Measurements from ENCODE around the gene FSD1. TPM values are rescaled to one million over a fixed set of nuclear protein-coding genes. Genes with fewer than 3 reads are reported as not detected.

The FSD1 gene
- total RNA-seq, 2 donors from 2014 or later: 0.98 to 2.4 TPM

- no peak for DNase-seq
- Histone ChIP-seq H3K4me1 (no peaks in the 10 kb centered on the region), H3K4me3 (no peak overlapping the region), H3K27me3 (no peaks in the 10 kb centered on the region), H3K9ac (ENCODE audit: low read depth in 2 of 2, low read length in 2 of 2) (no peak overlapping the region), H3K36me3 (no peaks in the 10 kb centered on the region), H3K27ac (no peak overlapping the region), H3K9me3 (no peaks in the 10 kb centered on the region)
- TF ChIP-seq, protein P1, sequence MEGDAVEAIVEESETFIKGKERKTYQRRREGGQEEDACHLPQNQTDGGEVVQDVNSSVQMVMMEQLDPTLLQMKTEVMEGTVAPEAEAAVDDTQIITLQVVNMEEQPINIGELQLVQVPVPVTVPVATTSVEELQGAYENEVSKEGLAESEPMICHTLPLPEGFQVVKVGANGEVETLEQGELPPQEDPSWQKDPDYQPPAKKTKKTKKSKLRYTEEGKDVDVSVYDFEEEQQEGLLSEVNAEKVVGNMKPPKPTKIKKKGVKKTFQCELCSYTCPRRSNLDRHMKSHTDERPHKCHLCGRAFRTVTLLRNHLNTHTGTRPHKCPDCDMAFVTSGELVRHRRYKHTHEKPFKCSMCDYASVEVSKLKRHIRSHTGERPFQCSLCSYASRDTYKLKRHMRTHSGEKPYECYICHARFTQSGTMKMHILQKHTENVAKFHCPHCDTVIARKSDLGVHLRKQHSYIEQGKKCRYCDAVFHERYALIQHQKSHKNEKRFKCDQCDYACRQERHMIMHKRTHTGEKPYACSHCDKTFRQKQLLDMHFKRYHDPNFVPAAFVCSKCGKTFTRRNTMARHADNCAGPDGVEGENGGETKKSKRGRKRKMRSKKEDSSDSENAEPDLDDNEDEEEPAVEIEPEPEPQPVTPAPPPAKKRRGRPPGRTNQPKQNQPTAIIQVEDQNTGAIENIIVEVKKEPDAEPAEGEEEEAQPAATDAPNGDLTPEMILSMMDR (IDR thresholded peaks at IDR 0.05): no peak
- intact Hi-C loops (cut with DNase I): no loop called here
These were observed 6.2 kb upstream of the FSD1 start for GRCh38 chr19:4297901-4298809.

GRCh38 chr19:4298810-4299550 lies 5.4 kb upstream of the FSD1 start:
- Histone ChIP-seq H3K4me3 (no peak overlapping the region), H3K36me3 (no peaks in the 10 kb centered on the region), H3K4me1 (no peaks in the 10 kb centered on the region), H3K27me3 (no peaks in the 10 kb centered on the region), H3K27ac (no peak overlapping the region), H3K9me3 (no peaks in the 10 kb centered on the region), H3K9ac (ENCODE audit: low read depth in 2 of 2, low read length in 2 of 2) (no peak overlapping the region)
- intact Hi-C loops (cut with DNase I): no loop called here
- TF ChIP-seq, protein P1 (IDR thresholded peaks at IDR 0.05): no peak
- DNase-seq: no peak

GRCh38 chr19:4300589-4300988 lies 3.8 kb upstream of the FSD1 start:
- Histone ChIP-seq H3K27me3 (no peaks in the 10 kb centered on the region), H3K36me3 (no peaks in the 10 kb centered on the region), H3K9ac (ENCODE audit: low read depth in 2 of 2, low read length in 2 of 2) (no peak overlapping the region), H3K9me3 (no peaks in the 10 kb centered on the region), H3K27ac (no peak overlapping the region), H3K4me1 (no peaks in the 10 kb centered on the region), H3K4me3 (no peak overlapping the region)
- intact Hi-C loops (cut with DNase I): no loop called here
- TF ChIP-seq, protein P1 (IDR thresholded peaks at IDR 0.05): no peak
- no peak for DNase-seq

- H3K9me3 ChIP-seq: no peaks in the 10 kb centered on the region
- H3K27me3 ChIP-seq: no peaks in the 10 kb centered on the region
- H3K36me3 ChIP-seq: no peaks in the 10 kb centered on the region
- no peak for DNase-seq
- H3K9ac ChIP-seq (ENCODE audit: low read depth in 2 of 2, low read length in 2 of 2): peak overlapping the region; percentile 5 to 35
- no peak overlapping the region for H3K4me3 ChIP-seq
- TF ChIP-seq, protein P1 (IDR thresholded peaks at IDR 0.05): no peak
- no peaks in the 10 kb centered on the region for H3K4me1 ChIP-seq
- intact Hi-C loops (cut with DNase I): no loop called here
- H3K27ac ChIP-seq: no peak overlapping the region
These were observed 2.7 kb upstream of the FSD1 start for GRCh38 chr19:4301590-4302242.

GRCh38 chr19:4302243-4302640 lies 2.2 kb upstream of the FSD1 start, which contains the start of gene TMIGD2:
TMIGD2 (minus strand) TSS chr19:4302389; CDS start chr19:4302385, 4 bp downstream.
- no peak within 1 kb of the TSS for H3K27ac ChIP-seq
- TF ChIP-seq, protein P1 (IDR thresholded peaks at IDR 0.05): no peak
- DNase-seq: no peak

More at GRCh38 chr19:4302243-4302640, 2.2 kb upstream of the FSD1 start, which contains the start of gene TMIGD2:
- Histone ChIP-seq H3K9ac (ENCODE audit: low read depth in 2 of 2, low read length in 2 of 2) (peak within 1 kb of the TSS; percentile 5 to 35), H3K36me3 (no peaks in the 10 kb centered on the region), H3K4me1 (no peaks in the 10 kb centered on the region), H3K9me3 (no peaks in the 10 kb centered on the region), H3K27me3 (no peaks in the 10 kb centered on the region), H3K4me3 (no peak within 1 kb of the TSS)
- intact Hi-C loops (cut with DNase I): no loop called here
